BLaER1 treated with 17β-estradiol and CSF1 and Interleukin-3, amounts not matched to agents 10 nM and 100 nM (cell line): ENCODE results near the gene FPR1.

Experiments used
- H3K27ac ChIP-seq, 11 experiments: shearing (Covaris generic); formaldehyde crosslinking; 2 replicates each; pipeline ENCODE4 v1.8.1; 2022
- H3K27me3 ChIP-seq, 11 experiments: shearing (Covaris generic); formaldehyde crosslinking; 2 replicates each; pipeline ENCODE4 v1.8.1; 2022
- H3K36me3 ChIP-seq, 11 experiments: shearing (Covaris generic); formaldehyde crosslinking; 2 replicates each; pipeline ENCODE4 v1.8.1; 2022
- H3K4me1 ChIP-seq, 10 experiments: shearing (Covaris generic); formaldehyde crosslinking; 2 replicates each; pipeline ENCODE4 v1.8.1; 2022
- H3K4me2 ChIP-seq, 11 experiments: shearing (Covaris generic); formaldehyde crosslinking; 2 replicates each; pipeline ENCODE4 v1.8.1; 2022
- H3K4me3 ChIP-seq, 10 experiments: shearing (Covaris generic); formaldehyde crosslinking; 2 replicates each; pipeline ENCODE4 v1.8.1; 2022
- H3K9ac ChIP-seq, 11 experiments: shearing (Covaris generic); formaldehyde crosslinking; 2 replicates each; pipeline ENCODE4 v1.8.1; 2022
- H3K9me3 ChIP-seq, 11 experiments: shearing (Covaris generic); formaldehyde crosslinking; replicated peaks in 1 of 11; 2 replicates each; pipeline ENCODE4 v1.8.1; 2022
- H4K20me1 ChIP-seq, 11 experiments: shearing (Covaris generic); formaldehyde crosslinking; 2 replicates each; pipeline ENCODE4 v1.8.1; 2022
- Cebpa-rat ChIP-seq, 11 experiments: shearing (Covaris generic); IDR thresholded peaks; 2 replicates each; pipeline ENCODE4 v1.8.1; 2022

FPR1 gene

DNA sequence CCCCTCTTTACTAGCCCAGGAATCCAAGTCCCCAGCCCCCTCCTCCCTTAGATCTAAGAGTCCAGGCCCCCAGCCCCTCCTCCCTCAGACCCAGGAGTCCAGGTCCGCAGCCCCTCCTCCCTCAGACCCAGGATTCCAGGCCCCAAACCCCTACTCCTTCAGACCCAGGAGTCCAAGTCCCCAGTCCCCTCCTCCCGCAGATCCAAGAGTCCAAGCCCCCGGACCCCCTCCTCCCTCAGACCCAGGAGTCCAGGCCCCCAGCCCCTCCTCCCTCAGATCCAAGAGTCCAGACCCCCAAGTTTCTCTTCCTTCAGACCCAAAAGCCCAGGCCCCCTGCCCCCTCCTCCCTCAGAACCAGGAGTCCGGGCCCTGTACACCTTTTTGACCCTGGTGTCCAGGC, 47.1 kb downstream of the FPR1 start:
- Histone ChIP-seq H3K9me3 (no peaks in the 10 kb centered on the region), H4K20me1 (peaks cover 7 to 38% (median 20%) of the 10 kb centered on the region in 11 experiments; a peak in 15 of 22 replicates), H3K4me3 (peak overlapping the region; percentile 63 to 89 (median 80)), H3K4me1 (peaks cover 29 to 67% (median 47%) of the 10 kb centered on the region in 10 experiments), H3K27me3 (peaks cover 0 to 21% (median 13%) of the 10 kb centered on the region in 11 experiments; a peak in 16 of 22 replicates), H3K36me3 (peaks cover 36 to 62% (median 59%) of the 10 kb centered on the region in 11 experiments), H3K4me2 (peak overlapping the region; percentile 84 to 96 (median 92)), H3K9ac (peak overlapping the region; percentile 89 to 99 (median 94)), H3K27ac (peak overlapping the region; percentile 91 to 96 (median 94))
- TF ChIP-seq Cebpa-rat (IDR thresholded peaks at IDR 0.05) = no peak

DNA sequence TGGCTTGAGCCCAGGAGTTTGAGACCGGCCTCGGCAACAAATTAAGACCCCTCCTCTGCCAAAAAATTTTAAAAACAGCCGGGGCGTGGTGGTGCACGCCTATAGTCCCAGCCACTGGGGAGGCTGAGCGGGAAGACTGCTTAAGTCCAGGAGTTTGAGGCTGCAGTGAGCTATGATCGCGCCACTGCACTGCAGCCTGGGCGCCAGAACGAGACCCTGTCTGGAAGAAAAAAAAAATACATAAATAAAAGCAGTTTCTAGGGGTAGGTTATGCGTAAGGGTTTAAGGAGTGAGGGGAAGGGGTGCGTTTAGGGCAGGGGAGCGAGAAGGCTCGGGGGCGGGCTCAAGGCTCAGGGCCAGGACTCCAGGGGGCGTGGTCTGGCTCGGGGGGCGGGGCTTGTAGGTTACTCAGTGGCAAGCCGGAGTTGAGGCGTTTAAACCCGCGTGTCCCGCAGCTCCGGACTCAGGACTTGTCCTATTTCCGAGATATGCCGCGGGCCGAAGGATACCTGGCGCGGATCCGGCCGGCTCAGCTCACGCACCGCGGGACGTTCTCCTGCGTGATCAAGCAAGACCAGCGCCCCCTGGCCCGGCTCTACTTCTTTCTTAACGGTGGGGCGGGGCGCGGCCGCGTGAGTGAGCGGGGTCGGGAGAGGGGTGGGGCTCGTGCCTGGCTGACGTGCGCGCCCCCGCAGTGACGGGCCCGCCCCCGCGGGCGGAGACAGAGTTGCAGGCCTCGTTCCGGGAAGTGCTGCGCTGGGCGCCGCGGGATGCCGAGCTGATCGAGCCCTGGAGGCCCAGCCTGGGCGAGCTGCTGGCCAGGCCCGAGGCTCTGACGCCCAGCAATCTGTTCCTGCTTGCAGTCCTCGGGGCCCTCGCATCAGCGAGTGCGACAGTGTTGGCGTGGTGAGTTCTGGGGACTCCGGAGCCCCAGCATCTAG, 47.8 kb downstream of the FPR1 start:
- H3K4me2 ChIP-seq = peak overlapping the region; percentile 84 to 96 (median 92)
- H3K36me3 ChIP-seq = peaks cover 43 to 70% (median 67%) of the 10 kb centered on the region in 11 experiments
- no peaks in the 10 kb centered on the region for H3K9me3 ChIP-seq
- H3K27me3 ChIP-seq = peaks cover 0 to 21% (median 13%) of the 10 kb centered on the region in 11 experiments; a peak in 16 of 22 replicates
- peak overlapping the region; percentile 89 to 99 (median 94) for H3K9ac ChIP-seq
- H3K27ac ChIP-seq = peak overlapping the region; percentile 91 to 96 (median 94)
- peaks cover 22 to 67% (median 40%) of the 10 kb centered on the region in 10 experiments for H3K4me1 ChIP-seq
- H3K4me3 ChIP-seq = peak overlapping the region; percentile 63 to 89 (median 80)
- peaks cover 7 to 46% (median 20%) of the 10 kb centered on the region in 11 experiments; a peak in 15 of 22 replicates for H4K20me1 ChIP-seq
- no peak for TF ChIP-seq Cebpa-rat (IDR thresholded peaks at IDR 0.05)

DNA sequence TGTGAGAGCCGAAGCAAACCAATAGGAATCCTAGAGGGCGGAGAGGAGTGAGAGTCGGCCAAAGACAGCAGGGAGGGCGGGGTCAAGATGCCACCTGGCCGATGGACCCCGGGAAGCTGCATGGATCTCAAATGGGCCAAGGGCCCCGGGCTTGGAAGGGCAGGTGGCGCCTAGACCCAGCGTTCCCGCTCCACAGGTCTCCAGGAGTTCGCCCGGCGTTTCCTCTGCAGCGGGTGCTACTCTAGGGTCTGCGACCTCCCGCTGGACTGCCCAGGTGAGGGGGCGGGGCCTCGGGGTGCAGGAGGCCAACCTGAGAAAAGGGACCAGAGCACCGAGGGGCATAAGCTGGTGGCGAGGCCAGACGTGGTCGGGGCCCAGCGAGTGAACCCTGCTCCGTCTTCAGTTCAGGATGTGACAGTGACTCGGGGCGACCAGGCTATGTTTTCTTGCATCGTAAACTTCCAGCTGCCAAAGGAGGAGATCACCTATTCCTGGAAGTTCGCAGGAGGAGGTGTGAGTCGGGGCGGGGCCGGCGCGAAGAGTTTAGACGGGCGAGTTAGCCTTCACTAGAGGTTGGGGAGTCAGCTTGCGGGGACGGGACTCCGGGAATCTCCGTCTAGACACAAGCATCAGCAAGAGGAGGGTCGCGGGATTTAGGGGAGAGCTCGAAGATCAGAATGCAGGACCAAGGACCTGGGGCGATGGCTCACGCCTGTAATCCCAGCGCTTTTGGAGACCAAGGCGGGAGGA, 48.7 kb downstream of the FPR1 start:
- H3K27ac ChIP-seq = peak overlapping the region in 2 of 11 experiments; percentile 93 to 94; a peak in 3 of 22 replicates
- peaks cover 0 to 21% (median 13%) of the 10 kb centered on the region in 11 experiments; a peak in 16 of 22 replicates for H3K27me3 ChIP-seq
- H3K36me3 ChIP-seq = peaks cover 52 to 74% (median 72%) of the 10 kb centered on the region in 11 experiments
- TF ChIP-seq Cebpa-rat (IDR thresholded peaks at IDR 0.05) = no peak
- H3K4me3 ChIP-seq = peak overlapping the region; percentile 63 to 89 (median 80); a peak in 12 of 20 replicates
- peaks cover 22 to 63% (median 38%) of the 10 kb centered on the region in 10 experiments for H3K4me1 ChIP-seq
- peaks cover 7 to 55% (median 26%) of the 10 kb centered on the region in 11 experiments; a peak in 15 of 22 replicates for H4K20me1 ChIP-seq
- no peaks in the 10 kb centered on the region for H3K9me3 ChIP-seq
- peak overlapping the region; percentile 84 to 96 (median 92) for H3K4me2 ChIP-seq
- peak overlapping the region in 9 of 11 experiments; percentile 89 to 99 (median 94); a peak in 14 of 22 replicates for H3K9ac ChIP-seq

DNA sequence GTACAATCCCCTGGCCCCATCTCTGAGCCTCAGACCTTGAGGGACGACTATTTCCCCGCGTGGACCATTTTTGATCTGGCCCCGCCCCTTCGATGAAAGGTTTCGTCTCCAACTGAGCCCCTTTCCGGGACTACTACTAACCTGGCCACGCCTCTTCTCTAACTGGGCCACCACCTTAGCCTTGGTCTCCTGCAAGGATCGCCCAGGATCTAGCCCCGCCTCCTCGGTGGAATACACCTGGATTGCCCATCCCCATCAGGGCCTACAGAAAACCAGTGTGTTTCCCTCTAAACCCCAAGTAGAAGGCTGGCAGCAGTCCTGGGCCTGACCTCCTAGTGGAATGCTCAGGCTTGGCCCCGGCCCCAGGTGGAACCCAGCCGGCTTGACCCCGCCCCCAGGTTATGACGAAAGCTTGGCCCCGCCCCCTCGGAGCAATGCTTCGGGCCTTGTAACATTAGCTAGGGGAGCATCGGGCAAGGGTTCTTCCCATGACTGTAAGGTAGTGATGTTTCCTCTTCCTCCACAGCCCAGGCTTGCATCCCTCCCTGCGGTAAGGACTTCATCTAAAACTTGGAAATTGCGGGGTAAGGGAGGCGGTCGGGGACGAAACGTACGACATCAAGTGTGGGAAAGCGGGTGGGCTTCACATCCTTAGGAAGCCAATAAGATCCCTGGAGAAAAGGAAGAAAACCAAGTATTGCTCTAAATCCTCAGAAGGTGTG, 49.4 kb downstream of the FPR1 start:
- H3K4me2 ChIP-seq = peak overlapping the region; percentile 84 to 96 (median 92); a peak in 21 of 22 replicates
- no peak overlapping the region for H3K9ac ChIP-seq
- no peaks in the 10 kb centered on the region for H3K9me3 ChIP-seq
- H3K27ac ChIP-seq = no peak overlapping the region
- H4K20me1 ChIP-seq = peaks cover 7 to 62% (median 33%) of the 10 kb centered on the region in 11 experiments; a peak in 17 of 22 replicates
- H3K36me3 ChIP-seq = peaks cover 54 to 74% (median 73%) of the 10 kb centered on the region in 11 experiments
- peaks cover 22 to 56% (median 38%) of the 10 kb centered on the region in 10 experiments for H3K4me1 ChIP-seq
- peaks cover 0 to 21% (median 13%) of the 10 kb centered on the region in 11 experiments; a peak in 16 of 22 replicates for H3K27me3 ChIP-seq
- no peak for TF ChIP-seq Cebpa-rat (IDR thresholded peaks at IDR 0.05)
- H3K4me3 ChIP-seq = no peak overlapping the region

DNA sequence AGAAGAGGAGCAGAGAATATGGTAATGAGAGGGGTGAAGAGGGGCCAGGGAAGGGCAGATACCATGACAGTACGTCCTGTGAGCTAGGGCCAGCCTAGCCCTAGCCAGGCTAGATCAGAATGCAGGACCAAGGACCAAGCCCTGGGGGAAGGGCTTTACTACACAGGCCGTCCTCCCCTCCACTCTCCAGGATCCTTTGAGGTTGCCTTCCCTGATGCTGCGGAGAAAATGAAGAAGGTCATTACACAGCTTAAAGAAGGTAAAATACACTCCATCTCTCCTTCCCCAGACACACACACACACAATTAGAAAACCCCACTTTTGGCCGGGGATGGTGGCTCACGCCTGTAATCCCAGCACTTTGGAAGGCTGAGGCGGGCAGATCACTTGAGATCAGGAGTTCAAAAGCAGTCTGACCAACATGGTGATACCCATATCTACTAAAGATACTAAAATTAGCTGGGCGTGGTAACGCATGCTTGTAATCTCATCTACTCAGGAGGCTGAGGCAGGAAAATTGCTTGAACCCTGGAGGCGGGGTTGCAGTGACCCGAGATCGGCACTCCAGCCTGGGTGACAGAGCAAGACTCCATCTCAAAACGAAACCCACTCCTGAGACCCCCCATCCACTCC, 50.1 kb downstream of the FPR1 start:
- H3K4me3 ChIP-seq = no peak overlapping the region
- peak overlapping the region in 8 of 11 experiments; percentile 84 to 96 (median 89); a peak in 4 of 22 replicates for H3K4me2 ChIP-seq

DNA sequence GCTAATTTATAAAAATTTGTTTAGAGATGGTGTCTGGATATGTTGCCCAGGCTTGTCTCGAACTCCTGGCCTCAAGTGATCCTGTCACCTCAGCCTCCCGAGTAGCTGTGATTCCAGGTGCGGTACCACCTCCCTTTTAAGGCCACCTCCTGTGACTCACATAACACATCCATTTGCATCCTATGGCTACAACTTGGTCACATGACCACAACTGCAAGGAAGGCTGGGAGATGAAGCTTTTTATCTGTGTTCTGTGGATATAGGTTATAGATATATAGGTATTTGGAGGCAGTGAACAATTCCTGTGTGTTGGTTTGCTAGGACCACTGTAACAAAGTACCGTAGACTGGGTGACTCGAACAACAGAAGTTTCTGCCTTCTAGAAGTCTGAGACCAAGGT, 52.5 kb downstream of the FPR1 start:
- no peak for TF ChIP-seq Cebpa-rat (IDR thresholded peaks at IDR 0.05)
- Histone ChIP-seq H3K4me3 (no peak overlapping the region), H3K27ac (no peak overlapping the region), H4K20me1 (peaks cover 7 to 93% (median 64%) of the 10 kb centered on the region in 11 experiments; a peak in 19 of 22 replicates), H3K9ac (no peak overlapping the region), H3K27me3 (peaks cover 0 to 21% (median 13%) of the 10 kb centered on the region in 11 experiments; a peak in 16 of 22 replicates), H3K4me1 (peaks cover 13 to 43% (median 21%) of the 10 kb centered on the region in 10 experiments; a peak in 19 of 20 replicates), H3K9me3 (no peaks in the 10 kb centered on the region), H3K4me2 (no peak overlapping the region), H3K36me3 (peaks cover 68 to 81% (median 80%) of the 10 kb centered on the region in 11 experiments)

More for the DNA sequence above, 50.1 kb downstream of the FPR1 start:
- peaks cover 54 to 74% (median 73%) of the 10 kb centered on the region in 11 experiments for H3K36me3 ChIP-seq
- H3K27ac ChIP-seq = no peak overlapping the region
- no peak for TF ChIP-seq Cebpa-rat (IDR thresholded peaks at IDR 0.05)
- H3K9ac ChIP-seq = no peak overlapping the region
- no peaks in the 10 kb centered on the region for H3K9me3 ChIP-seq
- peaks cover 0 to 21% (median 13%) of the 10 kb centered on the region in 11 experiments; a peak in 16 of 22 replicates for H3K27me3 ChIP-seq
- H4K20me1 ChIP-seq = peaks cover 7 to 69% (median 40%) of the 10 kb centered on the region in 11 experiments; a peak in 17 of 22 replicates
- H3K4me1 ChIP-seq = peaks cover 22 to 49% (median 37%) of the 10 kb centered on the region in 10 experiments

DNA sequence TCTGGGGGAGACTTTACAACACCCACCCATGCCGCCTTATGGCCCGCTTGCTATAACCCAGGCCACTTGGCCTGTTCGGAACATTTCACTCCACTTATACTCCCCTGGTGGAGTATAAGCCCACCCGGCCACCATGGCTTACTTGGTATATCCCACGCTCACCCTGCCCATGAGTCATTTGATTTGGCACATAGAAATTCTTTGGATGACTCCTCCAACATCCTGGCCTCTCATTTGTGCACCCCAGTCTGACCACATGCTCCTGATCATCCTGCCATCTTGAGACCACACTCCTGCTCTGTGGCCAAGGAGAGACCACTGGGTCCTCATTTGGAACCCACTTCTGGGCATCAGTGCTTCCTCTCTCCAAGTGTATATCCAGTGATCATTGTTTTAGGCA, 53.4 kb downstream of the FPR1 start:
- Histone ChIP-seq H3K4me1 (peaks cover 9 to 48% (median 18%) of the 10 kb centered on the region in 10 experiments; a peak in 19 of 20 replicates), H3K9ac (no peak overlapping the region), H3K4me2 (no peak overlapping the region), H4K20me1 (peaks cover 8 to 99% (median 73%) of the 10 kb centered on the region in 11 experiments; a peak in 19 of 22 replicates), H3K27ac (no peak overlapping the region), H3K9me3 (no peaks in the 10 kb centered on the region), H3K36me3 (peaks cover 75 to 90% (median 89%) of the 10 kb centered on the region in 11 experiments), H3K27me3 (peaks cover 0 to 18% (median 10%) of the 10 kb centered on the region in 11 experiments; a peak in 16 of 22 replicates), H3K4me3 (no peak overlapping the region)
- TF ChIP-seq Cebpa-rat (IDR thresholded peaks at IDR 0.05) = no peak
